Measurements from ENCODE around the gene GDPD1.

DNA sequence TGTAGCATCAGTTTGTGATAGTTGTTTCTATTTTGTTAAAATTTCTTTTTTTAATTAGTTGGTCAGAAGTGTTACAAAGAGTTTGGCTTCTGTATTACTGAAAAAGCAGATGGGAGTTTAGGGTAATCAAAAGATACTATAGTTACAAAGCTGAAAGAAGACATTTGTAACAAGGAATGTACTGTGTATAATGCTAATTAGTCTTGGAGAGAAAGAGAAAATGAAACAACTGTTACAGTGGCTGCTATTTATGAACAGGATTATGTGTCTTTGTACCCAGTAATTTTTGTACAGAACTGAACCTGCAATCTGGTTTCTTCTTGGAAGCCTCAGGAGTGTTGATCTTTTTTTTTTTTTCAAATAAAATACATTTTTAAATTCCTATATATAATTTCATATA, 14.3 kb downstream of the GDPD1 start:
- TF ChIP-seq L3MBTL2 (conservative IDR thresholded peaks at IDR 0.05) (no peak), FOXK2 (IDR thresholded peaks at IDR 0.05) (no peak), ELF4 (IDR thresholded peaks at IDR 0.05) (no peak), SP1 (IDR thresholded peaks at IDR 0.05) (no peak), BHLHE40 (IDR thresholded peaks at IDR 0.05; ENCODE audit: borderline replicate concordance) (no peak), FOXM1 (IDR thresholded peaks at IDR 0.05; ENCODE audit: borderline replicate concordance) (no peak), PKNOX1 (IDR thresholded peaks at IDR 0.05) (no peak)

Measured in HEK293T (cell line).